HCEC 1CT (cell line): ENCODE data around the gene GAS2L1.

Experiments used
- DNase-seq: peaks from one replicate; pipeline ENCODE4 v3.0.0-alpha.2; 2017

GAS2L1 gene

DNA sequence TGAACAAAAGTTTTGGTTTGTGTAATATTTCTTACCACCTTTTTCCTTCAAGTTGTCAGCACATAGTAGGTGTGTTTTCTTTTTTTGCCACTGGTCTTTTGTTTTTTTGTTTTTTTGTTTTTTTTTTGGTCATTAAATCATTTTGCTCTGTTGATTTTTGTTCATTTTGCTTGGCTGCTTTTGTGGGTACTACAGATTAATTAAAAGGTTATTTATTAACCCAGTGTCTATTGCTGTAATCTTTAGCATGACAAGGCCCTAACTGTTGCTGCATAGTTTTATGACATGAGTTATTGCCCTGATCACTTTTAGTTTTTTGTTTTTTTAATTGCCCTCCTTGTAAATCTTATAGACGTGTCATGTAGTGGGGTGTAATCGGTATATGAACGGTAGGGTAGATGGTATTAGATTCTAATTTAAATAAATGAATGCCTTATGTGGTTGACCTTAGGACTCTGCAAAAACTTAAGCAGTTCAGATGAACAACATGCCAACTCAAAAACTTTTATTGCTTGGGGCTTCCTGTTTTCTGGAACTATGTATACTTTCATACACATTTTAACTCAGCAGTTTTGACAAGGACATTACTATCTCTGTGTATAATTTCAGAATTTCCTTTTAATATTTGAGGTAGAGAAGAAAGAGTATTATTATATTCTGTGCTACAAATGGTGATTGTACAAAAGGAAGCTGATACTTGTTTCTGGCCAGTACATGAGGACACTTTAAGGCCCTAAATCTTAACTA is 30.5 kb upstream of the GAS2L1 start:
- no peak for DNase-seq

GRCh38 chr22:29277927-29278326 is 28.5 kb upstream of the GAS2L1 start:
- DNase-seq: no peak

DNA sequence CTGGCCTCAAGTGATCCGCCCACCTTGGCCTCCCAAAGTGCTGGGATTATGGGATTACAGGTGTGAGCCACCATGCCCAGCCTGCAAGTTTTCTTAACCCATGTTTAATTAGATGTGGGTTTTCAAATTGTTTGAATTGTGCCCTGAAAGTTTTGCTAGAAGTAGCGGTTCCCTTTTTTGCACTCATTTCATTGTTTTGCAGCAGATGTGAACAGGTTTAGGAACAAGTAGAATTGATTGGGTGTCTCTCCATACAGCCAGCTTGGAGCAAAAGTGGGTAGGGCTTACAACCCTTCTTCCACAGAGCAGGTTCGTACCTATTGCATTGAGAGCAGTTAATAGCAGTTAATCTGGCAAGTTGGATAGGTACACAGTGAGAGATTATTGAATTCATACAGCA is 22.3 kb upstream of the GAS2L1 start:
- DNase-seq: no peak

DNA sequence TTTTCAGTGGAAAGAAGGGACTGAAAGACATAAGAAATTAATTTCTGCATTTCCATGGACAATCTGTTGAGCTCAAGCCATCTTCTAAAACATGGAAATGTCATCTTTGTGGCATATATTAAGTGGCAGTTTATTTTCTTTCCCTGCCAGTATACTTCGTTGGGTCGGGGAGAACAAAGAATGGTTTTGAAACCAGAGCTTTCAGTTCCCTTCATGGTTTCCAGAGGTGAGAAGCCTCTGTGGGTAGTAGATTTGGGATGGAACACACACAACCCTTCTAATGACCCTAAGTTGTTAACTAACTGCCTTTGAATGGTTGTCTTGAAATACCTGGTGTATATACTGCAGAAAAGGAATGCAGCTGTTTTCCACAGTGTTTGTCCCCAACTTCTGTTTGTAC is 17.6 kb upstream of the GAS2L1 start:
- no peak for DNase-seq

DNA sequence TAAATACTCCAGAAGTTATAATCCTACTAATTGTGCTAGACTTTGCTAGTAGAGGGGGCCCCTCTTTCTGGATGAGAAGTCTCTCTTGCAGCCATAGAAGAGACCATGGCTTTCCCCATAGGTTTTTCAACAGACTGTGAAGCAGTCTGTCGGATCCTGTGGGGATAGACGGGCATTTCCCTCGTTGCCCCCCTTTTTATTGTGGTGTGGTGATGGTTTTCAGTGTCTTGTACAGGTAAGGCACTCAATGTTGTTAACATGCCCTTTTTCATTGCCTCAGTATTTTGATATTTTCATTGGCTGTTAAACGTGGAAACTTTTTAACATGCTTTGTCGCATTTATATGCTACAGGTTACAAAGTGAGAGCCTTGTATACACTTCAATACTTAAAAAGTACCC is 16.4 kb upstream of the GAS2L1 start:
- no peak for DNase-seq

DNA sequence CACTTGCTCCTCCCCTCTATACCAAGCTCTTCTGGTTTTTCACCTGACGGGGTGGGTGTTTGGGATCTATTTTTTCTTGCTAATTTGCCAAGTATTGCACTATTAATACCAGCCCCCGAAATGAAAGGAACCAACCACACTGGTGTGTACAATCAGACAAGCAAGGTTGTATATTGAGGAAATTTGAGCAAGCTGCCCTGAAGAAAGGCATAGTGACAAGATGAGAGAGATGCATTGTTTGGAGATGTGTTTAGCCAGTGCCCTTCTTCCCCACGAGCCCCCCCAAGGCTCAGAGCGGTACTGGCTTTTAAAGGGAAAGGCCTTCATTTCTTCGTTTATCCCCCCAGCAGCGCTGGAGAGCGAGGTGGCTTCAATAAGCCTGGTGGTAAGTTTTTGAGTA is 15.2 kb upstream of the GAS2L1 start:
- DNase-seq: no peak

DNA sequence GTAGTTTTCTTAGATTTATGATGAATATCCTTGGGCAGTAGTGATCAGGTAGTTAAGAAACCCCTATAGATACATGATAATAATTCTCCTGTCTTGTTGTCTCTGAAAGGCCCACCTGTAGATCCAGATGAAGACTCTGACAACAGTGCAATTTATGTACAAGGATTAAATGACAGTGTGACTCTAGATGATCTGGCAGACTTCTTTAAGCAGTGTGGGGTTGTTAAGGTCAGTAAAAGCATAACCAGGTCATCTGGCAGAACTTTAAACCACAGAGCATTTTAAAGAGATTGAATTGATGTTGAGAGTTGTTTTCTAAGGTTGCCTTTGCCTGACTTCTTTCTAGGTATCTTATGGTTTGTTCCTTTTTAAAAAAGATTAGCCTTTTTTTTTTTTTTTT is 14.1 kb upstream of the GAS2L1 start:
- no peak for DNase-seq

GRCh38 chr22:29298641-29299040 is 7.8 kb upstream of the GAS2L1 start:
- DNase-seq: no peak

- DNase-seq: no peak
Measured at GRCh38 chr22:29299136-29299900, 7.1 kb upstream of the GAS2L1 start.

- no peak for DNase-seq
Measured at GRCh38 chr22:29300467-29300806, 6.0 kb upstream of the GAS2L1 start.

DNA sequence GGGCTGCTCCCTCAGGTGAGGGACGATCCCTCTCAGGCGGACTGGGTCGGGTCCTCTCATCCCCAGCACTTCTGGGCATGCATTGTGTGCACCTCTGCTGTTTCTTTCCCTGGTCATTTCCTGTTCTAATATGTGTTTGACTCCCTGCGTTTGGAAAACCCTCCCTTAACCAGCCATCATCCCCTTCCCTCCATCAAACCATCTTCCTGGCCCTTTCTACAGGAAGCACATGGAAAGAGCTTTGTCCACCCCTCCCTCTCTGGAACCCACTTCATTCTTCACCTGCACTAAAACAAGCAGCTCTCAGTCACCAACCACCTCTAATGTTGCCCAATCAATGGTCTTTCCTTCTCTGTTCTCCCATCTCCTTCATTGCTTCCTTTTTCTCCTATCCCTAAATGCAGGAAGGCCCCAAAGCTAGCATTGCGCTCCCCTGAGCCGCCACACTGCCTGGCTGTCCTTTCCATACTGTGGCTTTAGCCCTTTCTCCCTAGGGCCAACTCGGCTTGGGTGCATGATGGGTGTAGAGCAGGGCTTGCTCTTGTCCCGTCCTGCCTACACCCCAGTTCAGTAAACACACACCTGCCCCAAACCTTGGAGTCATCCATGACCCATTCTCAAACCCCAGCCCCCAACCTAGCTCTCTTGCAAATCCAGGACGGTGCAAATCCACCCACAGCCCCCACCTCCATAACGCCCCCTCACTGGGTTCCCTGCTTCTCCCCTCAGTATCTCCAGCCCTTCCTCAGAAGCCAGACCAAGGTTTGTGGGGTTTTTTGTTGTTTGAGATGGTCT is 5.4 kb upstream of the GAS2L1 start:
- DNase-seq: no peak

- no peak for DNase-seq
Measured at GRCh38 chr22:29301716-29302401, 4.6 kb upstream of the GAS2L1 start.

DNA sequence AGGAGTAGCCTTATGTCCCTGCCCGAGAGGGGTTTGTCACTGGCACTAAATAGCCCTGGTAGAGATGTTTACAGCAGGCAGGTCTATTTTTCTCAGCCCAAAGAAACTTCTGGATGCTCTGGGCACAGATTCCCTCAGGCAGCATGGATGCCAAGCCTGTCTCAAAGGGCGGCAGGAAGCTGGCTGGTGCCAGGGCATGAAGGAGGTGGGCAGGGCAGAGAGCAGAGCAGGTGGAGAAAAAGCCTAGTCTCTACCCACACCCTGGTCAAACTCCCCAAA is 4.1 kb upstream of the GAS2L1 start:
- no peak for DNase-seq

- no peak for DNase-seq
Measured at GRCh38 chr22:29302681-29303465, 3.6 kb upstream of the GAS2L1 start.

- no peak for DNase-seq
Measured at GRCh38 chr22:29305836-29306174, 645 bp upstream of the GAS2L1 start.

DNA sequence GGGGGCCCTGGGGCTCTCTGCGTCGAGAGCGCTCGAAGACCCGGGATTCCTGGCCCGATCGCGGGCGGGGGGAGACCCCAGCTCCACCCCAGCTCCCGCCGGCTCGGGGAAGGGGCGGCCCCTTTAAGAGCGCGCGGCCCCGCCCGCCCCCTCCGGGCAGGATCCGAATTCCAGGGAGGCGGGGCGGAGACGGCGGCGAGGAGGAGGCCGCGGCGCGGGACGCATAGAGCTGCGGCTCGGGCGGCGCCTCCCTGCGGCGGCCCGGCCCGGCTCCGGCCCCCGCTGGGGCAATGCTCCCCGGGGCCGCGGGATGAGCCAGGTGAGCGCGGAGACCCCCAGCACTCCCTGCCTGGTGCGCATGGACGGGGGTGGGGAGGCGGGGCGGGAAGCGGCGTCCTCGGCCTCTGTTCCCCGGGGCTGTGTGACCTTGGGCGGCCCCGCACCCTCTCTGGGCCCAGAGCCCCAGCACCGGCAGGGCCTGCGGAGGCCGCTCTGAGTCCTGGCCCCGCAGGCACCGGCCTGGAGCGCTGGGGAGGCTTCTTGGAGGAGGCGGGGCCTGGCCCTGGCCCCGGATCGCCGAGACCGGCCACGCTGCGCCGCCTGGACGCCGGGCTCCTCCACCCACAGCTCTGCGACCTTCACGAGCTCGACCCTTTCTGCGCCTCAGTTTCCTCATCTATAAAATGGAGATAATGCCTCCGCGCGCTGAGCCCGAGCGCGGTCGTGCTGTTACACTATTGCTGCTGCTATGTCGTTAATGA is 565 bp downstream of the GAS2L1 start:
- peak; percentile 76 for DNase-seq

DNA sequence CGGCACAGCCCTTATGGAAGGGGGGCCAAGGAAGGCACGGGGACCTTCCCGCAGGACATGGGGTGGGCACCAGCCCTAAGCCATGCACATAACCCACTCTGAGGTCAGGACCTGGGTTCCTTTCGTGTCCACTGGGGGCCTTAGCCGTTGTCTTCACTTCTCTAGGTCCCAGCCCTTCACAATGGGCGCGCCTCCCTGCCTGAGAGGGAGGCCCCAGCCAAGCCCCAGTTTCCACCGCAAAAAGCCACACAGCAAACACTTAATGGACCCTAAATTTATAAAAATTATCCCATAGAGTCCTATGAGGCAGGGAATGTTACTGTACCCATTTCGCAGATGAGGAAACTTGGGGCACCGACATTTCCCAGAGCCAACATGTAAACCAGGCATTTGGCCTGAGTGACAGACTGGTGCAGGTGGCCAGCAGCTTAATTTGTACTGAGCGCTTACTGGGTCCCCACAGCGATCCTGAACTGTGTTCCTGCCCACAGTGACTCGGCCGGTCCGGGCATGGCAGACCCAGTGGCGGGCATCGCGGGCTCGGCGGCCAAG is 1.2 kb downstream of the GAS2L1 start:
- no peak for DNase-seq

- no peak for DNase-seq
Measured at GRCh38 chr22:29308148-29308790, 1.8 kb downstream of the GAS2L1 start.

- DNase-seq: no peak
Measured at GRCh38 chr22:29308791-29309262, 2.4 kb downstream of the GAS2L1 start.

GRCh38 chr22:29309332-29310064 is 3.0 kb downstream of the GAS2L1 start:
- no peak for DNase-seq
